HEK293T (cell line): ENCODE data around the gene SIGLEC15.

ENCODE experiments used
- ARNT ChIP-seq: fragments of 450-650 bp; IDR thresholded peaks from 2 replicates; pipeline ENCODE4 v1.6.1; 2017; ENCODE audit warnings: mild to moderate bottlenecking
- BHLHE40 ChIP-seq: fragments of 450-650 bp; IDR thresholded peaks from 2 replicates; pipeline ENCODE4 v1.6.1; 2016; ENCODE audit warnings: mild to moderate bottlenecking, moderate library complexity, borderline replicate concordance
- ELF4 ChIP-seq: fragments of 450-650 bp; IDR thresholded peaks from 2 replicates; pipeline ENCODE4 v1.6.1; 2017; ENCODE audit warnings: antibody characterized with exemption
- FOXA1 ChIP-seq: fragments of 450-650 bp; IDR thresholded peaks from 2 replicates; pipeline ENCODE4 v1.6.1; 2016; ENCODE audit warnings: mild to moderate bottlenecking
- FOXK2 ChIP-seq: fragments of 450-650 bp; IDR thresholded peaks from 2 replicates; pipeline ENCODE4 v1.6.1; 2016; ENCODE audit warnings: mild to moderate bottlenecking
- FOXM1 ChIP-seq: fragments of 450-650 bp; IDR thresholded peaks from 2 replicates; pipeline ENCODE4 v1.6.1; 2017; ENCODE audit warnings: mild to moderate bottlenecking, borderline replicate concordance
- HDGF ChIP-seq: fragments of 450-650 bp; IDR thresholded peaks from 2 replicates; pipeline ENCODE4 v1.6.1; 2017; ENCODE audit warnings: antibody characterized with exemption, borderline replicate concordance
- L3MBTL2 ChIP-seq: fragments of 450-650 bp; conservative IDR thresholded peaks from 2 replicates; pipeline ENCODE4 v1.6.1; 2016; ENCODE audit warnings: mild to moderate bottlenecking
- PKNOX1 ChIP-seq: fragments of 450-650 bp; IDR thresholded peaks from 2 replicates; pipeline ENCODE4 v1.6.1; 2016
- SP1 ChIP-seq: fragments of 450-650 bp; IDR thresholded peaks from 2 replicates; pipeline ENCODE4 v1.6.1; 2017
- ZNF384 ChIP-seq: fragments of 450-650 bp; IDR thresholded peaks from 2 replicates; pipeline ENCODE4 v1.6.1; 2016

GRCh38 chr18:45837283-45838070 is 12.0 kb downstream of the SIGLEC15 start:
- TF ChIP-seq PKNOX1 = no peak
- no peak for TF ChIP-seq HDGF
- TF ChIP-seq ZNF384 = no peak
- TF ChIP-seq FOXK2 = no peak
- no peak for TF ChIP-seq SP1
- no peak for TF ChIP-seq ARNT
- TF ChIP-seq L3MBTL2 = no peak
- TF ChIP-seq FOXM1 = no peak
- no peak for TF ChIP-seq ELF4
- no peak for TF ChIP-seq FOXA1
- TF ChIP-seq BHLHE40 = no peak
